Astrocyte of the spinal cord (primary cell): ENCODE data around the gene PDK2.

Source experiments
- DNase-seq: peaks from one replicate; pipeline ENCODE4 v3.0.0; 2011; ENCODE audit warnings: low read depth, low spot score
- H3K4me3 ChIP-seq: 2 replicates; pipeline ENCODE4 v1.5.1; 2011; ENCODE audit warnings: low read depth, mild to moderate bottlenecking, low read length, moderate library complexity
- CTCF ChIP-seq: IDR thresholded peaks from 2 replicates; pipeline ENCODE4 v1.5.1; 2012; ENCODE audit warnings: low read depth, mild to moderate bottlenecking, low read length, inconsistent platforms
- in situ Hi-C: cut with HindIII; loops from 2 replicates; pipeline ENCODE4 v1.10.0; 2017; ENCODE audit warnings: low sequenced_read_pairs

Gene PDK2

DNA sequence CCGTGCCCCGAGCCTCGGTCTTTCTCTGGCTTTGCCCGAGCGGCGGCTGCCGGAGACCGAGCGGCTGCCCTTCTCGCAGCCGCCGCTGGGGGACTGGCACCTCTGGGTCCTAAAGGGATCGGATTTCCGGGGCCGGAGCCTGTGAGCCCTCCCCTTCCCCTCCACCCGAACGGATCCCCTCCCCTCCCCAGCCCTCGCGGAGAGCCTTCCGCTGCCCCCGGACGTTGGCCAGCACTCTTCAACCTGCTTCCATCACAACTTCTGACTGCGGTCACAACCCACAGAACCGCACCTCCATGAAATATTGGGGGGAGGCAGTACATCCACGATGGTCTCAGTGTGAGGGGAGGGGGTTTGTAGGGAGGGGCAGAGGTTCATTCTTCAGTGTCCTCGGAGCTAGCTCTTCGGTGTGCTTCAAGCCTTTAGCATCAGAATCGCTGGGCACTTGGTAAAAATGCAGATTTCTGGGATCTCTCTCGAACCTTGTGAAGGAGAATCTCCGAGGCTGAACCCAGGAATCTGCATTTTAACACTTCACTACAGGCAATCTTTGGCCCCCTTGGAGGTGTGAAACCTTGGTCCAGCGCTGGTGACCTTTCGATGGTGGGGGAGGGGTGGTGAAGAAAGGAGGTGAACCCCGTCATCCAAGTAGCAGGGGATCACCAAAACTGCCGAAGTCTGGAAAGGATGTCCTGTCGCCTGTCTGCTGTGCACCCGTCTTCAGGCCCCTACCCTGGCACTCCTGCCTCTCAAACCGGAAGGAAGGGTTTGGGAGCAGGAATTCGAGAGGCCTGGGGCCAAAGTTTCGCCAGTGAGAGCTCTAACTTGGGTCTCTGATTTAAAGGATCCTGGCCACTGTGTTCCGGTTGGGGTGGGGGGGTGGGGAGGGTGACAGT, 56.1 kb downstream of the PDK2 start:
- TF ChIP-seq CTCF = peak; percentile 71
- in situ Hi-C loops = no loop called here
- peak; percentile 93 for DNase-seq
- H3K4me3 ChIP-seq = peak overlapping the region; percentile 82

- peak; percentile 86 for DNase-seq
- in situ Hi-C loops = no loop called here
- TF ChIP-seq CTCF = no peak
- peak overlapping the region; percentile 82 for H3K4me3 ChIP-seq
Observed at GRCh38 chr17:50151937-50152547, 56.9 kb downstream of the PDK2 start.

- no peak for DNase-seq
- no peak overlapping the region for H3K4me3 ChIP-seq
- in situ Hi-C loops = no loop called here
- no peak for TF ChIP-seq CTCF
Observed at GRCh38 chr17:50152736-50153135, 57.6 kb downstream of the PDK2 start.

DNA sequence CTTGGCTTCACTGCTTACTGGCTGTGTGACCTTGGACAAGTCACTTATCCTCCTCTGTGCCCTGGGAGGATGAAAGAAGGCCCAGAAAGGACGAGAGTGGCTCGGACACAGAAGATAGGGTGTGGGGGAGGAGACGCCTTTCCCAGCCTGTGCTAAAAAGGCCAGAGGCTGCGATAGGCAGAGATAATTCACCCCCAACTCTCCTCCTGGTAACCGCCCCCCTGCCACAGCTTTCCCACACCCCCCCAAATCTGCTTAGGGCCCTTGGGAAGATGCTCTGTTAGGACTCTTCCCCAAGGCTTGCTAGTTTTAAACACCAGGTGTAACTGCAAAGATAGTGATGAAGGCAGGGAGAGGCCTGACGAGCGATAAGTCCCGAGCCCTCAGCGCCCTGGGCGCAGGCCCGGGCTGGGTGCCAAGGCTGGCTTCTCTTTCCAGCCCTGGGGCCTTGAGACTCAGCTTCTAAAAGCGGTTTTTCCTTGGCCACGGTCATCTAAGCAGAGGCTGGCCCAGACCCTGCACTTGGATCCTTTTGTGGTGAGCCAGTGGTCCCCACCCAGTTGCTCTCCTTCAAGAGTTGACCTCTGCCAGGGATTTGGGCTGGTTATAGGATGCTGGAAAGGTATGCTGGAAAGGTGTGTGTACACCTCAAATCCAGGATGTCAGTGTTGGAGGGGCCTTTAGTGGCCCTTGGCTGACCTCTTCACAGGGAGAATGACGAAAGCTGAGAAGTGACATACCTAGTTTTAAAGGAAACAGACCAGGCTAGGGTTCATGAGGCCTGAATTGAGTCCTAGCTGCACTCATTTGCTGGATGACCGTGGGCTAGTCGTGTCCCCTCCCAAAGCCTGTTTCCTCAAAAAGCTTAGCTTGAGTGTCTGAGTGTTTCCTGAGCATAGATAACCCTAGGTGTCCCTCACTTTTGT, 58.8 kb downstream of the PDK2 start:
- TF ChIP-seq CTCF = no peak

GRCh38 chr17:50154604-50155003, 59.5 kb downstream of the PDK2 start:
- no peak overlapping the region for H3K4me3 ChIP-seq
- TF ChIP-seq CTCF = no peak
- in situ Hi-C loops = no loop called here
- no peak for DNase-seq

More for the DNA sequence above, 58.8 kb downstream of the PDK2 start:
- DNase-seq = no peak
- no peak overlapping the region for H3K4me3 ChIP-seq
- in situ Hi-C loops = no loop called here
